ES-I3 (cell line): ENCODE data around the gene IL36B.
"Not testable (repeated sequence)": the region's sequence is repeated elsewhere in the genome, so short reads cannot be mapped to it uniquely, and the experiment has no call there.

Experiments used
- H3K36me3 ChIP-seq: 2 replicates; pipeline ENCODE4 v1.6.1; 2013; ENCODE audit warnings: mild to moderate bottlenecking, low read length, control low read depth, moderate library complexity; ENCODE audit not compliant: insufficient read depth
- H3K4me1 ChIP-seq: 2 replicates; pipeline ENCODE4 v1.6.1; 2013; ENCODE audit warnings: mild to moderate bottlenecking, control low read depth, low read length; ENCODE audit not compliant: insufficient read depth
- H3K9ac ChIP-seq: 2 replicates; pipeline ENCODE4 v1.6.1; 2013; ENCODE audit warnings: low read depth, mild to moderate bottlenecking, low read length, moderate library complexity
- H3K9me3 ChIP-seq: 2 replicates; pipeline ENCODE4 v1.6.1; 2013; ENCODE audit warnings: mild to moderate bottlenecking, low read length, moderate library complexity; ENCODE audit not compliant: control insufficient read depth, insufficient read depth

The IL36B gene

DNA sequence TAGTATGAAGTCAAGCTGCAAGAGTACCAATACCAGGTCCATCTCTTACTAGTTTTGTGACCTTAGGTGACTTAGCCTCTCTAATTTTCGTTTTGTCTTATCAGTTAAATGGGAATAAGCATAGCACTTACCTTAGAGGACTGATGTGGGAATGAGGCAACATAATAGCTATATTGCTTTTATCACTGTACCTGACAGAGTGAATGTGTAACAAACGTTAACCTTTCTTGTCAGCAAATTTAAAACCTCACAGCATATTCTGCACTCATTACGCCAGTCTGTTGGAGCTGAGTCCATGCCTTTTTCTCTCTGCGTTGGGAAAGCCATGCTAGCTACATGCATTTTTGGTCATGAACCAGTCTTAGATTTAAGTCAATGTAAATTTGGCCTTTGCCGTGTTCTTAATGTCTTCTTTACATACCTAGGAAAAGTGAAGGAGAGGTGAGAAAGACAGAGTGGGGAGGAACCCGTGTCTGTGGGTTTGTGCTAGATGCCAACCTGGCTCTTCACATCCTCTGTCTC, at the start of gene IL36B:
TSS of gene IL36B (minus strand) at position 472 of the 522 bp plus-strand sequence.
- H3K9me3 ChIP-seq, result peaks cover 7% of the 10 kb centered on the region
- H3K9ac ChIP-seq, result no peak within 1 kb of the TSS
- no peaks in the 10 kb centered on the region for H3K4me1 ChIP-seq
- H3K36me3 ChIP-seq, result no peaks in the 10 kb centered on the region

DNA sequence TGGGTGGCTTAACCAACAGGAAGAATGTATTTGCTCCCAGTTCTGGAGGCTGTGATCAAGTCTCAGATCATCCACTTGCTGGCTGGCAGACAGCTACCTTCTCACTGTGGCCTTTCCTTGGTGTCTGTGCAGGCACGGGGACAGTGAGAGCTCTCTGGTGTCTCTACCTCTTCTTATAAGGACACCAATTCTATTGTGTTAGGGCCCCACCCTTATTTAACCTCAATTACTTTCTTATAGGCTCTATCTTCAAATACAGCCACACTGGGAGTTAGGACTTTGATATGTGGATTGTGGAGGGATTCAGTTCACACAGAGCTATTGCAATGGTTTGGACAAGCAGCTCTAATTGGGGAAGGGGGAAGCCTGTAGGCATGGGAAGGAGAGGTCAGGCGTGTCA, 49.5 kb upstream of the IL36B start:
- Histone ChIP-seq H3K36me3 (no peaks in the 10 kb centered on the region), H3K9me3 (no peaks in the 10 kb centered on the region), H3K9ac (no peak overlapping the region), H3K4me1 (no peaks in the 10 kb centered on the region)

DNA sequence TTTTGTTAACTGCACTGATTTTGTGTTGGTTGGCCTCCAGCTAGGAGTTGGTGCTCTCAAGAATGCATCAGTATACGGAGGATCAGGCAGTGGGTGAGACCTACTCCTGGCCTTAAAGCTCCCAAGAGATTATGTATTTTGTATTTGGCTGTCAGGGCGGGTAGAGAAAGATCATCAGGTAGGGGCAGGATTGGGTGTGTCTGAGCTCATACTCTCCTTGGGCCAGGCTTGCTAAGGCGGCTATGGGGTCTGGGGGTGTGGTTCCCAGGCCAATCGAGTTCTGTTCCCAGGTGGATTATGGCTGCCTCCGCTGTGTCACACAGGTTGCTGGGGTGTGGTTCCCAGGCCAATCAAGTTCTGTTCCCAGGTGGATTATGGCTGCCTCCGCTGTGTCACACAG, 45.9 kb upstream of the IL36B start:
- H3K36me3 ChIP-seq, result no peaks in the 10 kb centered on the region
- no peak overlapping the region for H3K9ac ChIP-seq
- no peaks in the 10 kb centered on the region for H3K4me1 ChIP-seq
- H3K9me3 ChIP-seq, result no peaks in the 10 kb centered on the region; the same call in 1 of the 2 replicates

DNA sequence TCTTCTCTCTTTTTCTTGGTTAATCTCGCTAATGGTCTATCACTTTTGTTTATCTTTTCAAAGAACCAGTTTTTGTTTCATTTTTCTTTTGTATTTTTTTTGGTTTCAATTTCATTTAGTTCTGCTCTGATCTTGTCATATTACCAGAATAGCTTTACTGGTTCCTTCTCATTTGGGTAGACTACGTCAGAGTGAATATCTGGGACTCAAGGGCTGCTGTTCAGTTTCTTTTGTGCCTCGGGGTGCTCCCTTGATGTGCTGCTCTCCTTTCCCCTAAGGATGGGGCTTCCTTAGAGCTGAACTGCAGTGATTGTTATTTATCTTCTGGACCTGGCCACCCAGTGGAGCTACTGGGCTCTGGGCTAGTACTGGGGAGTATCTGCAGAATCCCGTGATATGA, 45.4 kb upstream of the IL36B start:
- Histone ChIP-seq H3K36me3 (no peaks in the 10 kb centered on the region), H3K9me3 (no peaks in the 10 kb centered on the region; the same call in 1 of the 2 replicates), H3K4me1 (no peaks in the 10 kb centered on the region), H3K9ac (no peak overlapping the region)

DNA sequence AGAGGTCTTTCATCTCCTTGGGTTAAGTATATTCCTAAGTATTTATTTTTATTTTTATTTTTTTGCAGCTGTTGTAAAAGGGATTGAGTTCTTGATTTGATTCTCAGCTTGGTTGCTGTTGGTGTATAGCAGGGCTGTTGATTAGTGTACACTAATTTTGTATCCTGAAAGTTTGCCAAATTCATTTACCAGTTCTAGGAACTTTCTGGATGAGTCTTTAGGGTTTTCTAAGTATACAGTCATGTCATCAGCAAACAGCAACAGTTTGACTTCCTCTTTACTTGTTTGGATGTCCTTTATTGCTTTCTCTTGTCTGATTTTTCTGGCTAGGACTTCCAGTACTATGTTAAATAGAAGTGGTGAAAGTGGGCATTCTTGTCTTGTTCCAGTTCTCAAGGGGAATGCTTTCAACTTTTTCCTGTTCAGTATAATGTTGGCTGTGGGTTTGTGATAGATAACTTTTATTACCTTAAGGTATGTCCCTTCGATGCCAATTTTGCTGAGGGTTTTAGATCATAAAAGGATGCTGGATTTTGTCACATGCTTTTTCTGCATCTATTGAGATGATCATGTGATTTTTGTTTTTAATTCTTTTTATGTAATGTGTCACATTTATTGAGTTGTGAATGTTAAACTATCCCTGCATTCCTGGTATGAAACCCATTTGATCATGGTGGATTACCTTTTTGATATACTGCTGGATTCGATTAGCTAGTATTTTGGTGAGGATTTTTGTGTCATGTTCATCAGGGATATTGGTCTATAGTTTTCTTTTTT, 44.4 kb upstream of the IL36B start:
- H3K36me3 ChIP-seq, H3K9me3 ChIP-seq, H3K9ac ChIP-seq, H3K4me1 ChIP-seq: not testable (repeated sequence)

DNA sequence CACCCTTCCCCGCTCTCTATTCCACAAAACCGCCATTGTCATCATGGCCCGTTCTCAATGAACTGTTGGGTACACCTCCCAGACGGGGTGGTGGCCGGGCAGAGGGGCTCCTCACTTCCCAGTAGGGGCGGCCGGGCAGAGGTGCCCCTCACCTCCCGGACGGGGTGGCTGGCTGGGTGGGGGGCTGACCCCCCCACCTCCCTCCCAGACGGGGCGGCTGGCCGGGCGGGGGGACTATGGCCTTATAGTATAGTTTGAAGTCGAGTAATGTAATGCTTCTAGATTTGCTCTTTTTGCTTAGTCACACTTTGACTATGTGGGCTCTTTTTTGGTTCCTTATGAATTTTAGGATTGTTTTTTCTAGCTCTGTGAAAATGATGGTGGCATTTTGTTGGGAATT, 43.6 kb upstream of the IL36B start:
- H3K9me3 ChIP-seq, H3K36me3 ChIP-seq, H3K9ac ChIP-seq, H3K4me1 ChIP-seq: not testable (repeated sequence)

DNA sequence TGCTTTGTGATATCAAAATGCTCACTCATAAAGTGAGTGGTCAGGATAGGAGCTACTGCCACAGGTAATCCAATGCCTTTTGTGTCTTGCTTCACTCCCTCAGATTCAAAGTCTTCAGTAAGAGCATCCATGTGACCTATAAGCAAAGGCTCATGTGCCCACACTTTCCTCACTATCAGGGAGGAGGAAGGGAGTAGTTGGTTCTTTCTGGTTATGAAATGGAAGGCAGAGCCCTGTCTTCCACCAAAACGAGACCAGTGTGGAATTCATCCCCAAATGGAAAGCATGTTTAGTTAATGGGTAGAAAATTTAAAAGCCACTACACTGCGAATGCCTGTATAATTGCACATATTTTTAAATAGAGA, 40.9 kb upstream of the IL36B start:
- Histone ChIP-seq H3K36me3 (no peaks in the 10 kb centered on the region), H3K9ac (no peak overlapping the region), H3K4me1 (no peaks in the 10 kb centered on the region), H3K9me3 (no peaks in the 10 kb centered on the region; the same call in 1 of the 2 replicates)

DNA sequence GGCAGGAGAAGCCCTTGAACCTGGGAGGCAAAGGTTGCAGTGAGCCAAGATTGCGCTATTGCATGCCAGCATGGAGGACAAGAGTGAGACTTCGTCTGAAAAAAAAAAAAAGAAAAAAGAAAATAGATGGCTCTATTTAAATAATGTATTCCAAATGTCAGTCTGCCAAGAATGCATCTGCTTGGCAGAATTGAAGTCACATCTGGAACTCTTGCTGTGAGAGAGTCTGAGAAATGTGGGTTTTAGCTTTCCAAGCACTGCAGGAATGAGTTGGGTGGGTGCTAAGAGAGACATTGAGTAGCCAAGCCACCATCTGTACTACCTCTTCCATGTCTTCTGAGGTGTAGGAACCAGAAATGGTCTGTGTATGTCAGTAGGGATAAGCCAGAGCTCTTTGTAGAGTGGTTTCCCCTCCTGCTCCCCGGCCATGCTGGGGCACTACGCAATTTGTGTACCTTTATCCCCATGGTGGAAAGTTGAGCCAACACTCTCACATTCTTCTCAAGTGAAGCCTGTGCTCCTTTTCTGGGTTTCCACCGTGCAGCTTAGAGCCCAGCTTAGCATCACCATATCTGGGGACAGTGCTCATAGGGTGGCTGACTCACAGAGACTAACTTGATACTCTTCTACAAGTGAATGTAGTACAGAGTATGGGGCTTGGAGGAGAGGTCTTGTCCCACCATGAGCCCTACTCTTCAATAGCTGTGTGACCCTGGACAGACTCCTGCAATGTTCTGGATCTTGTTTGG, 40.4 kb upstream of the IL36B start:
- Histone ChIP-seq H3K9ac (no peak overlapping the region), H3K4me1 (no peaks in the 10 kb centered on the region), H3K36me3 (no peaks in the 10 kb centered on the region), H3K9me3 (no peaks in the 10 kb centered on the region; the same call in 1 of the 2 replicates)

DNA sequence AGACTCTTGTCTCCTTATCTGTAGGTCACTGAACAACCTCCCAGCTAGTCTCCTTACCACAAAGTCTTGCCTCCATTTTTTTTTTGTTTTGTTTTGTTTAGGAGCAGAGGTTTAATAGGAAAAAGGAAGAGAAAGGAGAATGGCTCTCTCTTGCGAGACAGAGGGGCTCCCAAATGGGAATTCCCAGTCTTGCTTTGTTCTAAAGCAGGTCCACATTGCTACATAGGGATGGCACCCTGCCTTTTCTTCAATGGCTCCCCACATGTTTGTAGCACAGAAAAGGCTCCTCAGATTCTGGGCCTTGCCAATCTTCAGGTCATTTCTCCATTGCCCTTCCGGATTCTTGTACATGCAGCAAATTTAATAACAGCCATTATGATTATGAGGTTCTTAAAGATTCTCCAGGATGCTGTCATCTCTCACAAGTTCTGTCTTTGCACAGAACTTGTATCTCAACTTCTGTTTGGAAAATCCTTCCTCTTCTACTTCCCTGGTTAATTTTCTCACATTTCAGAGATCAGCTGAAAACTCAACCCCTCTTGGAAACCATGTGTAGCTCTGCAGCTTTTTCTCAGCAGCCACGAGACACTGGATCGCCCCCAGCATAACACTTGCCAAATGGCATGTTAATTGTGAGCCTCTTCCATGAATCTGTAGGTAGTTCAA, 38.7 kb upstream of the IL36B start:
- H3K9me3 ChIP-seq, result no peaks in the 10 kb centered on the region; the same call in 1 of the 2 replicates
- no peaks in the 10 kb centered on the region for H3K4me1 ChIP-seq
- H3K9ac ChIP-seq, result no peak overlapping the region
- H3K36me3 ChIP-seq, result no peaks in the 10 kb centered on the region

DNA sequence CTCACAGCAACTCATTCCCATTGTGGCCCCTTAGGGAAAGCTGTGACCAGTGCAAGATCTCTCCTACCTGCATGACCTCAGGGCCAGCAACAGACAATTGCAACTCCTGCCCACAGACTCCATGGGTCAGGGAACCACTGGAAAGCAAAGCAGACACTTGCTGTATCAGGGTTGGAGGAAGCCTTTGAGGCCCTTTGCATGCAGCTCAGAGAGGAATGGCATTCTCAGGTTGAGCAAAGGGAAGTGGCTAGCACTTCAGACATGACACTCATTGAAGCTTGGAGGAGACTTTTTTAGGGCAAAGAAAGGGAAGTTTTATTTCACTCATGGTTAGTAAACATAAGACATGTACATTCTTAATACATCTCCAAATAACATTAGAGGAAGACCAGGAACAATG, 37.2 kb upstream of the IL36B start:
- Histone ChIP-seq H3K9ac (no peak overlapping the region), H3K4me1 (no peaks in the 10 kb centered on the region), H3K36me3 (no peaks in the 10 kb centered on the region), H3K9me3 (no peaks in the 10 kb centered on the region; the same call in 1 of the 2 replicates)

DNA sequence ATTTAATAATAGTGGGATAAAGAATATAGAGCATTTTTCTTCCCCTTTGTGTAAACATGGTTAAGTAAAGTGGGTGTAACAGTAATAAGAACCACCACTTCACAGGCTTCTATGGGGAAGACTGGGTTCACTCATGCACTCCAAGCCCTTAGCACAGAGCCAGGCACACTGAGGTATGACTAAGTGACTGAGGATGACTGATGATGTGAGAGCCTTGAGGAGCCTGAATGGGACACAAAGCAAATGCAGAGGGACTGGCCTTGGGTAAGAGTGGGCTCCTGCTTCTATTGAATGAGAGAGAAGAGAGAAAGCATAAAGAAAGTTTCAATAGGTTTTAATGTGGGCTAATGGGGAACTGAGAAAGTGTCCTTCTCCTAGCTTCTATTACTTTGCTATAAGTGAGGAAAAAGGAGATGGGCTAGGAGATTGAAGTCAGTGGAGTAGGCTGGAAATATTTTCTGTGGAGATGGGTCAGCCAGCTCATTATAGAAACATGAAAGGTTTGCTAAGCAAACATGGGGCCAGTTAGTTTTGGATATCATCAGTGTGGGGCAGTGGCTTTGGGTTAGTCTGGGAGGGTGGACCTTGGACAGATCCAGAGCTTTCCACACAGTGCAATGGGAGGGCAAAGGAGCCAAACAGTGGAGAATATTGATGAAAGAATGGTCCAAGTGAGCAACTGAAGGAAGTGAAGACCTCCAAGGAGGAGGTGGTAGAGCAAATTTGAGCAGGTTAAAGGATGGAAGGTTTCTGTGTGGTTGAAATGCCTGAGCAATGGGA, 35.7 kb upstream of the IL36B start:
- no peaks in the 10 kb centered on the region for H3K4me1 ChIP-seq
- no peaks in the 10 kb centered on the region for H3K36me3 ChIP-seq
- H3K9ac ChIP-seq, result no peak overlapping the region
- no peaks in the 10 kb centered on the region for H3K9me3 ChIP-seq

DNA sequence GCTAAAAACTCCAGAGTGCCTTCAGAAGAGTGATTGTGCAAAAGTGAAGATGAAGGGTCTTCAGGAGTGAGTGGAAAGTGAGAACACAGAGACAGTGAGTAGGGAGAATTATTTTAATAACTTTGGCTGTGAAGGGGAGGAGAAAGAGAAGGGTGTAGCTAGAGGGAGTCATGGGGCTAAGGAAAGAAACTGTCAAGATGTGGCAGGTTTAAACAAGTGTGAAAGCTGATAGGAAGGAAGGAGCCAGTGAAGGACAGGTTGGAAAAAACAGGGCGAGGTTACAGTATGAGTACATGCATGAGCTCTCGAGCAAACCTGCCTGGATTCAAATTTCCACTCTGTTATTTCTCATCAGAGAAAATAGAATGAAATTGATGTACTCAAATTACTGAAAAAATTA, 32.9 kb upstream of the IL36B start:
- no peaks in the 10 kb centered on the region for H3K9me3 ChIP-seq
- H3K9ac ChIP-seq, result no peak overlapping the region
- no peaks in the 10 kb centered on the region for H3K4me1 ChIP-seq
- H3K36me3 ChIP-seq, result no peaks in the 10 kb centered on the region

DNA sequence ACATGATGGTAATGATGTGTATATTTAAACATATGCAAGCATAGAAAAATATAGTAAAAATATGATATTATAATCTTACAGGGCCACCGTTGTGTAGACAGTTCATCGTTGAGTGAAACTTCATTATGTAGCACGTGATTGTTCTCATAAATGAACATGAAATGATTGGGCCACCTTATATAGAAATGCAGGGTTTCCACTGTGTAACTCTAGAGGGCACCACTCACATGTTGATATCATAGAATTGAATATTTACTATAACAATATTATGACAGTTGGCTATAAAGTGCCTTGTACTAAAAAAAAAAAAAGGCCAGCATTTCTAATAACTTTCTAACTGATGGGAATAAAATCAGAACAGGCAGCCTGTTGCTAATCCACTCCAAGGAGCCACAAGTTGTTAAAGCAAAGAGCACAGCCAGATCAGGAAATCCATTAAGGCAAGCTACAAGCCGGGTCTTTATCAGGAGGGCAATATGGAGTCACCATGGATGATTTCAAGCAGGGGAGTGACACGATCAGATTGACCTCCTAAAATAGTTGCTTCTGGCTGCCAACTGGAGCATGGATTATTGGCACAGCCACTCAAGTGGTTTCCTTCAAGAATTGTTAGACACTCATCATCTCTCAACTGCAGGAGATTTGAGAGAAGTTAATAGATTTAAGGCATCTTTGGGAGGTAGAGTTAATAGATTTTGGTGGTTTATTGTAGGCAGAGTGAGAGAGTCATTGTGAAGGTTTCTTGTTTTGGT, 31.8 kb upstream of the IL36B start:
- no peaks in the 10 kb centered on the region for H3K4me1 ChIP-seq
- H3K9me3 ChIP-seq, result no peaks in the 10 kb centered on the region
- H3K36me3 ChIP-seq, result no peaks in the 10 kb centered on the region
- H3K9ac ChIP-seq, result no peak overlapping the region
